ENCODE measurements around the gene LHX5. TPM values are rescaled to one million over a fixed set of nuclear protein-coding genes. Genes with fewer than 3 reads are reported as not detected.

The LHX5 gene
- total RNA-seq, 4 donors from 2014 or later, result not detected

- no peak for TF ChIP-seq CTCF (IDR thresholded peaks at IDR 0.05)
- ATAC-seq (ENCODE audit: low FRiP score) (no peak), DNase-seq (ENCODE audit: low spot score) (no peak)
These were observed 32.1 kb downstream of the LHX5 start for GRCh38 chr12:113439606-113440030.

GRCh38 chr12:113439301-113439597, 32.4 kb downstream of the LHX5 start:
- no peak for ATAC-seq (ENCODE audit: low FRiP score)
- DNase-seq (ENCODE audit: low spot score), result no peak
- no peak for TF ChIP-seq CTCF (IDR thresholded peaks at IDR 0.05)

- ATAC-seq (ENCODE audit: low FRiP score), result no peak
- no peak for DNase-seq (ENCODE audit: low spot score)
- TF ChIP-seq CTCF (IDR thresholded peaks at IDR 0.05), result no peak
These were observed 33.0 kb downstream of the LHX5 start for GRCh38 chr12:113438523-113439300.

- no peak for DNase-seq (ENCODE audit: low spot score)
- no peak for TF ChIP-seq CTCF (IDR thresholded peaks at IDR 0.05)
- no peak for ATAC-seq (ENCODE audit: low FRiP score)
These were observed 34.0 kb downstream of the LHX5 start for GRCh38 chr12:113437729-113438100.

GRCh38 chr12:113436993-113437728, 34.5 kb downstream of the LHX5 start:
- ATAC-seq (ENCODE audit: low FRiP score) (no peak), DNase-seq (ENCODE audit: low spot score) (no peak)
- TF ChIP-seq CTCF (IDR thresholded peaks at IDR 0.05), result no peak

GRCh38 chr12:113436586-113436985, 35.1 kb downstream of the LHX5 start:
- no peak for TF ChIP-seq CTCF (IDR thresholded peaks at IDR 0.05)
- DNase-seq (ENCODE audit: low spot score) (no peak), ATAC-seq (ENCODE audit: low FRiP score) (no peak)

GRCh38 chr12:113435367-113435766, 36.3 kb downstream of the LHX5 start:
- no peak for DNase-seq (ENCODE audit: low spot score)
- TF ChIP-seq CTCF (IDR thresholded peaks at IDR 0.05), result no peak
- no peak for ATAC-seq (ENCODE audit: low FRiP score)
